Tibial nerve (tissue), 4 donors: Measurements from ENCODE around the gene NUDT17.

Experiments used
- EP300 ChIP-seq, 2 donors: sonication (generic); formaldehyde crosslinking; IDR thresholded peaks; one replicate each; pipeline ENCODE4 v1.6.1; 2017; ENCODE audit warnings: antibody characterized with exemption in 2 of 2, mild to moderate bottlenecking in 1 of 2
- POLR2A ChIP-seq, 2 donors: fragments of 450-650 bp; IDR thresholded peaks; one replicate each; pipeline ENCODE4 v1.6.1; 2017; ENCODE audit warnings: antibody characterized with exemption in 2 of 2, mild to moderate bottlenecking in 2 of 2, moderate library complexity in 2 of 2
- TF ChIP-seq, protein P1 (sequence below), 5 experiments: fragments of 200-600 bp in 3 of 5; fragments of 450-650 bp in 2 of 5; sonication (generic) in 3 of 5; IDR thresholded peaks; one replicate each; pipeline ENCODE4 v1.5.1; 2016 to 2019; ENCODE audit warnings: antibody characterized with exemption in 5 of 5, mild to moderate bottlenecking in 3 of 5, moderate library complexity in 2 of 5

GRCh38 chr1:145889722-145890121 lies 44.3 kb downstream of the NUDT17 start:
- TF ChIP-seq, protein P1, sequence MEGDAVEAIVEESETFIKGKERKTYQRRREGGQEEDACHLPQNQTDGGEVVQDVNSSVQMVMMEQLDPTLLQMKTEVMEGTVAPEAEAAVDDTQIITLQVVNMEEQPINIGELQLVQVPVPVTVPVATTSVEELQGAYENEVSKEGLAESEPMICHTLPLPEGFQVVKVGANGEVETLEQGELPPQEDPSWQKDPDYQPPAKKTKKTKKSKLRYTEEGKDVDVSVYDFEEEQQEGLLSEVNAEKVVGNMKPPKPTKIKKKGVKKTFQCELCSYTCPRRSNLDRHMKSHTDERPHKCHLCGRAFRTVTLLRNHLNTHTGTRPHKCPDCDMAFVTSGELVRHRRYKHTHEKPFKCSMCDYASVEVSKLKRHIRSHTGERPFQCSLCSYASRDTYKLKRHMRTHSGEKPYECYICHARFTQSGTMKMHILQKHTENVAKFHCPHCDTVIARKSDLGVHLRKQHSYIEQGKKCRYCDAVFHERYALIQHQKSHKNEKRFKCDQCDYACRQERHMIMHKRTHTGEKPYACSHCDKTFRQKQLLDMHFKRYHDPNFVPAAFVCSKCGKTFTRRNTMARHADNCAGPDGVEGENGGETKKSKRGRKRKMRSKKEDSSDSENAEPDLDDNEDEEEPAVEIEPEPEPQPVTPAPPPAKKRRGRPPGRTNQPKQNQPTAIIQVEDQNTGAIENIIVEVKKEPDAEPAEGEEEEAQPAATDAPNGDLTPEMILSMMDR (IDR thresholded peaks at IDR 0.05): no peak
- TF ChIP-seq EP300 (IDR thresholded peaks at IDR 0.05) (no peak), POLR2A (IDR thresholded peaks at IDR 0.05) (no peak)
